Naive thymus-derived CD4-positive, alpha-beta T cell (primary cell): ENCODE measurements around the gene SMPD1. TPM values are rescaled to one million over a fixed set of nuclear protein-coding genes. Genes with fewer than 3 reads are reported as not detected.

Experiments
- ATAC-seq: fragments of 150-1000 bp; cut with Tn5 transposase; 2 replicates; pipeline ENCODE4 v1.10.0; 2021; ENCODE audit warnings: mild to moderate bottlenecking, moderate library complexity
- CTCF ChIA-PET: fragments of 350-600 bp; sonication (Branson Sonifier 250); formaldehyde crosslinking; loops from one replicate; lab custom pipeline; 2021; ENCODE audit warnings: antibody characterized with exemption; lab: Charles Lee
- POLR2A ChIA-PET: fragments of 350-600 bp; sonication (Branson Sonifier 250); formaldehyde crosslinking; loops from one replicate; lab custom pipeline; 2021; ENCODE audit warnings: antibody characterized with exemption, inconsistent platforms; lab: Charles Lee
- DNase-seq, 9 donors: peaks; one replicate each; pipeline versions ENCODE4 v3.0.0 to v3.0.0-alpha.2; 2020 to 2022; ENCODE audit warnings: mixed read lengths in 1 of 9
- H3K27ac ChIP-seq: one replicate; pipeline ENCODE4 v1.7.0; 2013; ENCODE audit warnings: mild to moderate bottlenecking, low read depth, low read length, moderate library complexity
- H3K27me3 ChIP-seq, 2 donors: one replicate each; pipeline ENCODE4 v1.7.0; 2013; ENCODE audit warnings: low read length in 2 of 2, mild to moderate bottlenecking in 2 of 2, moderate library complexity in 2 of 2; ENCODE audit not compliant: control insufficient read depth in 2 of 2, insufficient read depth in 2 of 2
- H3K36me3 ChIP-seq, 3 experiments: 1 replicate in 2 of 3; 2 replicates in 1 of 3; pipeline ENCODE4 v1.7.0; 2013; ENCODE audit warnings: low read length in 3 of 3, mild to moderate bottlenecking in 3 of 3, moderate library complexity in 1 of 3; ENCODE audit not compliant: insufficient read depth in 3 of 3, control insufficient read depth in 2 of 3
- H3K4me1 ChIP-seq, 2 donors: one replicate each; pipeline ENCODE4 v1.7.0; 2013; ENCODE audit warnings: low read length in 2 of 2, mild to moderate bottlenecking in 2 of 2, moderate library complexity in 1 of 2; ENCODE audit not compliant: control insufficient read depth in 2 of 2, insufficient read depth in 2 of 2
- H3K4me3 ChIP-seq: 2 replicates; pipeline ENCODE4 v1.7.0; 2013; ENCODE audit warnings: mild to moderate bottlenecking, low read length
- H3K9me3 ChIP-seq, 3 experiments: 1 replicate in 2 of 3; 2 replicates in 1 of 3; pipeline ENCODE4 v1.7.0; 2013; ENCODE audit warnings: low read length in 3 of 3; ENCODE audit not compliant: control insufficient read depth in 2 of 3
- H3K27ac Mint-ChIP-seq, 9 donors: one replicate each; pipeline ENCODE4 v1.8.0; 2020 to 2022; ENCODE audit warnings: mixed read lengths in 9 of 9, mild to moderate bottlenecking in 8 of 9, moderate library complexity in 5 of 9, inconsistent platforms in 2 of 9
- H3K27me3 Mint-ChIP-seq, 5 donors: one replicate each; pipeline ENCODE4 v1.8.0; 2021 to 2022; ENCODE audit warnings: mixed read lengths in 5 of 5, mild to moderate bottlenecking in 1 of 5
- H3K36me3 Mint-ChIP-seq, 5 donors: one replicate each; pipeline ENCODE4 v1.8.0; 2020 to 2022; ENCODE audit warnings: mixed read lengths in 5 of 5, mild to moderate bottlenecking in 3 of 5, inconsistent platforms in 1 of 5
- H3K4me1 Mint-ChIP-seq, 7 donors: one replicate each; pipeline ENCODE4 v1.8.0; 2020 to 2022; ENCODE audit warnings: mixed read lengths in 7 of 7, mild to moderate bottlenecking in 3 of 7, inconsistent platforms in 1 of 7
- H3K4me3 Mint-ChIP-seq, 10 donors: one replicate each; pipeline ENCODE4 v1.8.0; 2020 to 2022; ENCODE audit warnings: mild to moderate bottlenecking in 10 of 10, mixed read lengths in 10 of 10, moderate library complexity in 6 of 10, inconsistent platforms in 2 of 10
- H3K9me3 Mint-ChIP-seq, 11 donors: one replicate each; pipeline ENCODE4 v1.8.0; 2020 to 2022; ENCODE audit warnings: mixed read lengths in 11 of 11, mild to moderate bottlenecking in 4 of 11, inconsistent platforms in 1 of 11, moderate library complexity in 1 of 11
- intact Hi-C, 2 donors: fragments of 100-400 bp; cut with micrococcal nuclease; formaldehyde crosslinking; loops; one replicate each; pipeline ENCODE4 v1.15.1; 2023
- polyA plus RNA-seq, 2 donors: library from polyadenylated mRNA; unstranded; fragments of 300-500 nt; fragmentation: Illumina TruSeq; gene quantifications; one replicate each; pipeline ENCODE4 v1.2.3, GENCODE V29; 2021
- total RNA-seq, 6 experiments: library from RNA in 5 of 6; stranded (reverse) in 5 of 6; gene quantifications; 1 replicate in 5 of 6; 2 replicates in 1 of 6; pipeline ENCODE4 v1.2.3 and lab custom pipeline; 2021 to 2026

SMPD1 gene
- total and polyA plus RNA-seq, 7 experiments from 2014 or later: 34.5 to 70.9 (median 48.4) TPM

DNA sequence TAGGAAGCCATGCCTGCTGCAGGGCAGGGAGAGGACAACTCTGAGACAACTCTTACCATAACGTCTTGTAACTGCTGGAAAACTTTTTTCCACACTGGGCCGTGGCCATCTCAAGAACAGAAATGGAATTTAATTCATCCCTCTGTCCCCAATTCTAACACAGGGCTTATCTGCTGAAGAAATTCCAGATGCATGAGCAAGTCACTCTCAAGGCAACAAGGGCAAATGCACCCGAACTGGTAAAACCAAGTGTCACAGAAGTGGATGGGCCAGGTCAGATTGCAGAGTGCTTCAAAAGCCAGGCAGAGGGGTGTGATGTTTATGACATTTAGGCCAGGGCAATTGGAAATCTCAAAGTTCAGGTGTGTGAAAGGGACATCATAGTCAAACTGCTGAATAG is 7.4 kb downstream of the SMPD1 start:
- POLR2A ChIA-PET: interaction anchor here (1.2 to 10.8 kb wide), 4 partner anchors 12 to 215 kb away, joined by 4 to 525 read pairs (median 190); partner anchors contain the start of genes APBB1 and TAF10
- Histone ChIP-seq H3K4me3 (no peak overlapping the region), H3K4me1 (peaks cover 23 to 78% of the 10 kb centered on the region in 2 donors), H3K36me3 (peaks cover 0 to 71% (median 4%) of the 10 kb centered on the region in 3 experiments), H3K9me3 (no peaks in the 10 kb centered on the region), H3K27me3 (no peaks in the 10 kb centered on the region), H3K27ac (no peak overlapping the region)
- Mint-ChIP-seq H3K9me3 (peaks cover 0 to 4% (median 0%) of the 10 kb centered on the region in 11 donors), H3K36me3 (peaks cover 30 to 66% (median 61%) of the 10 kb centered on the region in 5 donors), H3K4me3 (peak overlapping the region in 2 of 10 donors; percentile 24 to 88), H3K27me3 (peaks cover 0 to 3% (median 0%) of the 10 kb centered on the region in 5 donors), H3K27ac (peak overlapping the region in 5 of 9 donors; percentile 42 to 91 (median 78)), H3K4me1 (peaks cover 35 to 100% (median 95%) of the 10 kb centered on the region in 7 donors)
- intact Hi-C loops: no loop called here
- ATAC-seq (no peak), DNase-seq (no peak)
- CTCF ChIA-PET: interaction anchor here (0.6 kb wide), 1 partner anchor 13 kb away, joined by 4 read pairs; no protein-coding TSS in a partner anchor

DNA sequence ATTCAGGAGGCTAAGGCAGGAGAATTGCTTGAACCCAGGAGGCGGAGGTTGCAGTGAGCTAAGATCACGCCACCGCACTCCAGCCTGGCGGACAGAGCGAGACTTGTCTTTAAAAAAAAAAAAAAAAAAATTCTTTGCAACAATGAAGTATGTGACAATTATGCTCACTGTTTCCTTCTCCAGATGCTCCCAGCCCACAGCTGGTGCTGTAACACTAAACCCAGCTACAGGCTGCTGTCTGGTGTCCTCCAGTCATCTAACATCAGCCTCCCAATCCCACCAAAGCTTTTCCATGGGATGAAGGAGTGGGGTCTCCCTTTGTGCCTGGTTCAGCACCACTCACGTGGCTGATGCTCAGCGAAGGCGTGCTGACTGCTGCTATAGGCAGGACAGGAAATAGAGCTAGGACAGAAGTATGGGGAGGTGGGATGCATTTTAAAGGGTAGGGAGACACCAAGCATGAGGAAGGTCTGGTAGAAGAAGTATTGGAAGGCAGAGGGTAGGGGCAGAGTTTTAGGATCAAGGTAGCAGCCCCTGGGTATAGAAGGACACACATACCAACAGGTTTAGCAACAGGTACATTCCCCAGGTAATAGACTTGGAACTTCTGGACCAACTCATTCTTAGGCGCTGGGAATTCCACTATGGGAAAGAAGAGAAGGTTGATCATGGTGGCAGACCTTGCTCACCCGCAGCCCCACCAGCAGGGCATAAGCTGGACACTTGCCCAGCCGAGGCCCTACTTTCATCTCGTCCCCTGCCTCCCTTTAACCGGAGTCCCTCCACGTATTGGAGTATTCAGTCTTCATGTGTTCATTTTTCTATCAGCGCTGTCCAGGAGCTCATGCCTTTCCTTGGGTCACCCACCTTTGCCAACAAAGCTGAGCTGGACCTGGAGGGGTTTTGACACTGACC is 10.4 kb downstream of the SMPD1 start:
- intact Hi-C loops: loop anchor here (5.0 kb wide), 3 partner anchors 217 to 1587 kb away; partner anchors contain the start of genes EIF3F (in 1 of the 2), MRPL17 (in 1 of the 2) and TPP1 (in 1 of the 2)
- Histone ChIP-seq H3K4me1 (peaks cover 48 to 79% of the 10 kb centered on the region in 2 donors), H3K9me3 (no peaks in the 10 kb centered on the region), H3K27me3 (no peaks in the 10 kb centered on the region), H3K36me3 (peaks cover 0 to 45% (median 4%) of the 10 kb centered on the region in 3 experiments), H3K27ac (peak overlapping the region; percentile 80), H3K4me3 (no peak overlapping the region)
- H3K27me3 Mint-ChIP-seq: peaks cover 0 to 5% (median 0%) of the 10 kb centered on the region in 5 donors
- peak overlapping the region in 9 of 10 donors; percentile 17 to 88 (median 64) for H3K4me3 Mint-ChIP-seq
- ChIA-PET CTCF (interaction anchor here (1.1 to 7.2 kb wide), 5 partner anchors 10 to 41 kb away, joined by 3 to 86 read pairs (median 27); partner anchors contain the start of genes APBB1, HPX and SMPD1), POLR2A (interaction anchor here (0.6 to 23.8 kb wide), 12 partner anchors 8 to 249 kb away, joined by 3 to 525 read pairs (median 24); partner anchors contain the start of genes APBB1, ARFIP2, SMPD1 and TIMM10B)
- DNase-seq: no peak
- ATAC-seq: no peak
- H3K27ac Mint-ChIP-seq: peak overlapping the region; percentile 42 to 100 (median 97)
- H3K4me1 Mint-ChIP-seq: peaks cover 54 to 100% (median 87%) of the 10 kb centered on the region in 7 donors
- H3K9me3 Mint-ChIP-seq: peaks cover 0 to 5% (median 0%) of the 10 kb centered on the region in 11 donors
- H3K36me3 Mint-ChIP-seq: peaks cover 25 to 57% (median 52%) of the 10 kb centered on the region in 5 donors

DNA sequence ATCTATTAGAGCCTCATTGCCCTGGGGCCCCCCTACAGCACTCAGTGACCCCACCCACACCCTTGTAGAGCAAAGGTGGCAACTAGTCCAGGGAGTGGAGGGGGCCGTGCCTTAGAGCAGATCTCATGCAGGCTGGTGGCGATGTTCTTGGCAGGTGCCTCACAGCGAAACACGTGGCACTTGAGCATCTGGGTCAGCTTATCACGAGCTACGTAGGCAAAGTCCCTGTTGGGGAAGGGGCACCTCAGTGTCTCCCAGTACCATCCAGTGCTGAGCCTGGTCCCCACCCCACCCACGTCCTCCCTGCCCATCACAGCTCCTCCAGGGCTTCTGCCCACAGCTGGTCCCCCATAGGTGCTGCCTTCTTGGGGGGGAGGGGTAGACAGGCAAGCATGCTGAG is 11.2 kb downstream of the SMPD1 start:
- Mint-ChIP-seq H3K27me3 (peaks cover 0 to 5% (median 0%) of the 10 kb centered on the region in 5 donors), H3K27ac (peak overlapping the region; percentile 94 to 100 (median 97)), H3K36me3 (peaks cover 25 to 52% (median 51%) of the 10 kb centered on the region in 5 donors), H3K4me3 (peak overlapping the region in 9 of 10 donors; percentile 17 to 94 (median 89)), H3K4me1 (peaks cover 57 to 100% (median 87%) of the 10 kb centered on the region in 7 donors), H3K9me3 (peaks cover 0 to 5% (median 0%) of the 10 kb centered on the region in 11 donors)
- H3K9me3 ChIP-seq: no peaks in the 10 kb centered on the region
- no peak overlapping the region for H3K4me3 ChIP-seq
- ChIA-PET CTCF (interaction anchor here (1.2 to 7.2 kb wide), 6 partner anchors 9 to 40 kb away, joined by 6 to 86 read pairs (median 23); partner anchors contain the start of genes APBB1, HPX and SMPD1), POLR2A (interaction anchor here (1.0 to 23.8 kb wide), 10 partner anchors 9 to 204 kb away, joined by 3 to 525 read pairs (median 31); partner anchors contain the start of genes APBB1, ARFIP2, SMPD1 and TIMM10B)
- no peaks in the 10 kb centered on the region for H3K27me3 ChIP-seq
- H3K36me3 ChIP-seq: peaks cover 0 to 41% (median 0%) of the 10 kb centered on the region in 3 experiments
- ATAC-seq (no peak), DNase-seq (no peak)
- intact Hi-C loops: loop anchor here (5.0 kb wide), 3 partner anchors 216 to 1586 kb away; partner anchors contain the start of genes EIF3F (in 1 of the 2), MRPL17 (in 1 of the 2) and TPP1 (in 1 of the 2)
- H3K27ac ChIP-seq: peak overlapping the region; percentile 80
- peaks cover 53 to 82% of the 10 kb centered on the region in 2 donors for H3K4me1 ChIP-seq

DNA sequence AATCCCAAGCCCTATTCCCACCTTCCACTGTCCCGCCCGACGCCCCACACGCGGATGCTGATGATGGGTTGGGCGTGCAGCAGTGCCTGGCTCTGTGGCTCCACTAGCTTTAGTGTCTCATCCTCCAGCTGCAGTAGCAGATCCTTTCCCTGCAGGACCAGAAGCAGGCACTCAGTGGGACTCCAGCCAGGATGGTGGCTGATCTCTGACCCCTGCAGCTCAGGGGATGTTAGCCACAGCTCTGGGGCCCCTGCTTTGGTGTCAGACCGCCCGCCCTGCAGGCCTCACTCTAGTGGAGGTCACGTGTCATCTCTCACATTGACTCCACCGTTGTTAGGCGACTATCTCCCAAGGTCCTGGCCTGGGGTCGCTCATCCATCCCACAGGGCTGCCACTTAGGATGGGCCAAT is 11.8 kb downstream of the SMPD1 start:
- H3K4me1 ChIP-seq: peaks cover 53 to 84% of the 10 kb centered on the region in 2 donors
- DNase-seq: peak in 3 of 9 donors; percentile 36 to 40 (median 38)
- Mint-ChIP-seq H3K27me3 (peaks cover 0 to 5% (median 0%) of the 10 kb centered on the region in 5 donors), H3K27ac (peak overlapping the region; percentile 94 to 100 (median 97)), H3K4me1 (peaks cover 62 to 100% (median 87%) of the 10 kb centered on the region in 7 donors), H3K36me3 (peaks cover 24 to 54% (median 47%) of the 10 kb centered on the region in 5 donors), H3K9me3 (peaks cover 0 to 5% (median 0%) of the 10 kb centered on the region in 11 donors), H3K4me3 (peak overlapping the region; percentile 74 to 94 (median 90))
- H3K27ac ChIP-seq: peak overlapping the region; percentile 80
- POLR2A ChIA-PET: interaction anchor here (1.2 to 23.8 kb wide), 17 partner anchors 9 to 344 kb away, joined by 3 to 525 read pairs (median 8); partner anchors contain the start of genes APBB1, ARFIP2, MRPL17 and SMPD1
- H3K36me3 ChIP-seq: peaks cover 0 to 36% (median 0%) of the 10 kb centered on the region in 3 experiments
- H3K4me3 ChIP-seq: peak overlapping the region; percentile 52
- peak; percentile 25 for ATAC-seq
- H3K9me3 ChIP-seq: no peaks in the 10 kb centered on the region
- H3K27me3 ChIP-seq: no peaks in the 10 kb centered on the region
- intact Hi-C loops: loop anchor here (1.0 to 5.0 kb wide), 11 partner anchors 11 to 1585 kb away; partner anchors contain the start of genes SMPD1 (in 2 of the 2), APBB1 (in 1 of the 2), EIF3F (in 1 of the 2) and MRPL17 (in 1 of the 2)
- CTCF ChIA-PET: interaction anchor here (1.2 to 7.2 kb wide), 9 partner anchors 9 to 203 kb away, joined by 4 to 86 read pairs (median 19); partner anchors contain the start of genes APBB1, HPX and SMPD1

DNA sequence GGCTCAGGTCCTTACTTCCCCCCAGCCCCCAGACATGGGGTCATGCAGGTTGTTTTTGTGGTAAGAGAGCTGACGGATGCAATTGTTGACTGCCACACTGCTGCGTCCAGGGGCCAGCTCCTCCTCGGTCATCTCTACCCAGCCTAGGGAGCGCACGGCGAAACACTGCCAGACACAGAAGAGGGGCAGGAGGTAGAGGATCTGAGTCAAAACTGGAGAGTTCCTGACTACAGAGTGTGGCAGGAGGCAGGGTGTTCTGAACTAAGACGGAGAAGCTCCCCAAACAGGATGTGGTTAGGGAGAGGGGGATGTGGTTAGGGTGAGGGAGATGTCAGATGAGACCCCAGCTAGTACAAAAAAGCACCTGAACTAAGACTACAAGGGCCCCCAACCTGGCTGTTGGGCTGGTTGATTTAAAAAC is 12.3 kb downstream of the SMPD1 start:
- ATAC-seq: peak; percentile 92
- Mint-ChIP-seq H3K27ac (peak overlapping the region; percentile 94 to 100 (median 97)), H3K4me1 (peaks cover 63 to 100% (median 87%) of the 10 kb centered on the region in 7 donors), H3K4me3 (peak overlapping the region; percentile 74 to 94 (median 90)), H3K27me3 (peaks cover 0 to 5% (median 0%) of the 10 kb centered on the region in 5 donors), H3K9me3 (peaks cover 0 to 5% (median 0%) of the 10 kb centered on the region in 11 donors), H3K36me3 (peaks cover 19 to 53% (median 43%) of the 10 kb centered on the region in 5 donors)
- Histone ChIP-seq H3K27ac (peak overlapping the region; percentile 80), H3K27me3 (no peaks in the 10 kb centered on the region), H3K4me3 (peak overlapping the region; percentile 52), H3K9me3 (no peaks in the 10 kb centered on the region), H3K36me3 (peaks cover 0 to 31% (median 0%) of the 10 kb centered on the region in 3 experiments), H3K4me1 (peaks cover 53 to 83% of the 10 kb centered on the region in 2 donors)
- intact Hi-C loops: loop anchor here (1.0 to 5.0 kb wide), 11 partner anchors 11 to 1585 kb away; partner anchors contain the start of genes SMPD1 (in 2 of the 2), APBB1 (in 1 of the 2), EIF3F (in 1 of the 2) and MRPL17 (in 1 of the 2)
- peak in 8 of 9 donors; percentile 69 to 99 (median 97) for DNase-seq
- ChIA-PET CTCF (interaction anchor here (0.9 to 7.2 kb wide), 11 partner anchors 10 to 202 kb away, joined by 3 to 86 read pairs (median 13); partner anchors contain the start of genes APBB1, HPX and SMPD1), POLR2A (interaction anchor here (0.8 to 23.8 kb wide), 21 partner anchors 8 to 343 kb away, joined by 3 to 525 read pairs (median 8); partner anchors contain the start of genes APBB1, ARFIP2, MRPL17 and SMPD1)
